GM18502 (cell line): Measurements from ENCODE around the gene RCAN2.

ENCODE experiments used
- ATAC-seq: cut with Tn5 transposase; IDR thresholded peaks from one replicate; pipeline ENCODE4 v1.9.1; 2021; ENCODE audit warnings: mild to moderate bottlenecking; ENCODE audit not compliant: unreplicated experiment, poor library complexity

Gene RCAN2

GRCh38 chr6:46491201-46491627 lies at the start of gene RCAN2:
TSS of gene RCAN2 (minus strand) at chr6:46491449.
- peak; percentile 72 for ATAC-seq

DNA sequence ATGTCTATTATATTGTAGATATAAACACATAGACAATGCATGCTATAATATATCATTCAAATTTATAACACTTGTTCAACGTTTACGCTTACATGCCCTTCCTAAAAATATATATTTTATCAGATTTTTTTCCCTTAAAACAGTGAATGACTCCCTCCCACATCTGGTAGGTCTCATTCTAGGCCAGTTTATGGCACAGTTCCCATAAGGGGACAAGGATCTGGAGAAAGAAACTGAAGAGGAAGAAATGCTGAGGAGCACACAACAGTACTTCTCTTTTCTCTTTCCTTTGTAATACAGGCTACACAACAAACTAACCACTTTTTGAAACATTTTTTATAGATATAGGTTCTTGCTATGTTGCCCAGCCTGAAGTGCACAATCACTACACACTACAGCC lies 48.6 kb upstream of the RCAN2 start:
- ATAC-seq = no peak

DNA sequence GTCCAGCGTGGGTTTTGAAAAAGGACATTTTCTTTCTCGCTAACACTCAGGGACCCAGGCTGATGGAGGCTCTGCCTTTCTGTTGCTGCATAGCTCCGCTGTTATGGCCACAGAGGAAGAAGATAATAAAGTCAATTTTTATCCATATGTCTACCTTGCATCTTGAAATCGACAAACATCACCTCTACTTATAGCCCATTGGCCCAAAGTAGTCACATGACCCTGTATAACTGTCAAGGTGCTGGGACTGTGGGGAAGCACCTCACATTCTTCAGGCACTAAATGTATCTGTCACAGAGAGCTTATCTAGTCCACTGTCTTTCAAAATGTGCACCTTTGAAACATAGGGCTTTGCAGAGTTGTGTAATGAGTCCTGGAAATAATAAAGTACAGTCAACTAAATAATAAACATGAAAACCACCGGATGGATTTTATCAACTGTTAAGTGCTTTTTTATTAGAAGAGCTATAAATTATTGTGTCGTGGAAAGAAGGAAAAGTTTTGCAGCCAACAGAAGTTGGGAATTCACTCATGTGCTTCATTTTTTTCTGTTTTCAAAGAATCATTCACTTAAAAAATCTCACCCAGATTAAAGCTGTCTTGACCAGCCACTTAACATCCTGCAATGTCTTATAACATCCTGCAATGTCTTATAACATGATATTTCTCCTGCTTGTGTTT lies 47.7 kb upstream of the RCAN2 start:
- ATAC-seq = no peak

DNA sequence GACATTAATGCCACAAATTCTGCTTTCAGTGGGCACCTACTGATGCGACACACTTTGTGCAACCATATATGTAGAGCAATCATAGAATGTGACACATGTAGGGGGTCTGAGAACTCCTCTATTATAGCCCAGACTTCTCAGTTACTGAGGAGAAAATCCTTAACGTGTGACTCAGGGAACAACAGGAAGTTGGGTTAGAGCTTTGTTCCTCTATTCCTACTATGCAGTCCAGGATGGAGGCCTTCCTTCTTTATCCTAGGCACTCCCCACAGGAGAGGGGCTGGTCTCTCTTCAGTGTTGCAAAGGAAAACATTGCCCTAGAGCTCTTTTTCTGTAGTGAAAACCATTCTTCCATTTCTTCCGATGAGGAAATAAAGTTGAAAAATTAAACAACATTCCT lies 39.6 kb upstream of the RCAN2 start:
- no peak for ATAC-seq

GRCh38 chr6:46528961-46529750 lies 37.9 kb upstream of the RCAN2 start:
- ATAC-seq = no peak

DNA sequence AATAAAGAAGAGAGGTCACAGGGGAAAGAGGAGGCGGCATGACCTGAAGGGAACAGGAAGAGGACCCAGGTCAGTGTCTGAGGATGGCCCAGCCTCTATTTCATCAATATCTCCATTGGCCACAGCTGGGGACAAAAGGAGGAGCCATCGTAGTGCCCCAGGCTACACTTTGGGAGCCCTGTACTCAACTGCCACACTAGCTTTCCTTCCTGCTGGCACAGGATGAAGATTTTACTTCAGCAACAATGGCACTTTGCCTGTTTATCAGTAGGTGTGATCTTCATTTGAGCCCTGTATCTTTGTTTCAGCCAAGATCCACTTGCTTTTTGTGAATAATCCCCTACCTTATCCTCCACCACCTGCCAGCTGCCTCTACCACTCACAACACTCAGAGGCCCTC lies 35.4 kb upstream of the RCAN2 start:
- ATAC-seq = no peak

DNA sequence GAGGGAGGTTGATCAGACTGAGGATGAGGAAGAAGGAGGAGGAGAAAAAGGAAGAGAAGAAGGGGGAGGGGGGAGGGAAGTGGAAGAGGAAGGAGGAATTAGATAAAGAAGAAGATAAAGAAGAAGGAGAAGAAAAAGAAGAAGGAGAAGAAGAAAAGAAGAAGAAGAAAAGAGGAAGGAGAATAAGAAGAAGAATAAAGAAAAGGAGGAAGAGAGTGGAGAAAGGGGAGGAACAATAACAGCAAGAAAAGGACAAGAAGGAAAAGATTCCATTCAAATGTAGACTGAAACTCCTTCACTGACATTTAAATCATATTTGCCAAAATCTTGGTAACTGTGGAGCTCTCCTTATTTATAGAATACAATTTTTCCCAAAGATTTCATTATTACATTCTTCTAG lies 34.3 kb upstream of the RCAN2 start:
- ATAC-seq = no peak

- no peak for ATAC-seq
These were observed 30.3 kb upstream of the RCAN2 start for GRCh38 chr6:46521464-46521971.

GRCh38 chr6:46517202-46517601 lies 26.0 kb upstream of the RCAN2 start:
- ATAC-seq = no peak

DNA sequence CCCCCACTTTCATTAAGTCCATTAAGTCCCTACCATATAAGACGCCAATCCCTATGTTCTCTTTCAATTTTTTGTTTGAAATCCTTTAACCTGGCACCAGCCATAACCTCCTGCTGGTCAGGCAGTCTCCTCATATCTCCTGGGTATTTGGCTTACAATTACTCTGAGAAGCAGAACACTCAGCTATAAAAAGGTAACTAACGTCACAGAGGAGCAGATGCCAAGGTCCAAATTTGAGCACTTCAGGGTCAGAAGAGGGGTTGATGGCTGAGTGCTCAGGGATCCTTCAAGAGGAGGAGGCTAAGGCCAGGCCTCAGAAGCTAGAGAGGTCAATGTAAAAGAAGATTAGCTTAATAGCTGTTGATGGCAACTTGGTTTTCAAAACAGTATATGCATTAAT lies 22.3 kb upstream of the RCAN2 start:
- ATAC-seq = no peak

- ATAC-seq = no peak
These were observed 20.1 kb upstream of the RCAN2 start for GRCh38 chr6:46511320-46511719.

- ATAC-seq = no peak
These were observed 19.4 kb upstream of the RCAN2 start for GRCh38 chr6:46510651-46511050.

DNA sequence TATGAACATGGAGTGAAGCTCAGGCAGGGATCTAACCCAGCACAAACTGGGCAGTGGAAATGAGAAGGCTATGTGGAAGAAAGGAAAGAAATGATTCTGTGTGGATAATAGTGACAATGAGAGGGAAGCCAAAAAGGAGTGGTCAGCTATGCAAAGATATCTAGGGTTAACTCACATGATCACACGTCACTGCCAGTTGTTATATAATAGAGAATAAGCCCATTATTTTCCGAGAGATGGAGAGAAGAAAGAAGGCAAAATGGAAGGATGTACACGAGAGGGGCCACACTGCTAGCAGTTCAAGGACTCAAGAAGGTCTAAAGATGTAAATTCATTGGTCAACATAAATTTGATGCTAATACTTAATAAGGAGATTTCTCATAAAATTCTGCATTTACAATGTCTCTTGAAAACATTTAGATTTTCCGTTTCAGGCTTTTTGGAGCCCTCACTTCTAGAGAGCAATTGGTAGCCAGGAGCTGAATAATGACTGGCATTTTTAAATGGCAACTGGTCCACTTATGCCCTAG lies 18.8 kb upstream of the RCAN2 start:
- ATAC-seq = no peak

GRCh38 chr6:46509063-46509462 lies 17.8 kb upstream of the RCAN2 start:
- ATAC-seq = no peak

DNA sequence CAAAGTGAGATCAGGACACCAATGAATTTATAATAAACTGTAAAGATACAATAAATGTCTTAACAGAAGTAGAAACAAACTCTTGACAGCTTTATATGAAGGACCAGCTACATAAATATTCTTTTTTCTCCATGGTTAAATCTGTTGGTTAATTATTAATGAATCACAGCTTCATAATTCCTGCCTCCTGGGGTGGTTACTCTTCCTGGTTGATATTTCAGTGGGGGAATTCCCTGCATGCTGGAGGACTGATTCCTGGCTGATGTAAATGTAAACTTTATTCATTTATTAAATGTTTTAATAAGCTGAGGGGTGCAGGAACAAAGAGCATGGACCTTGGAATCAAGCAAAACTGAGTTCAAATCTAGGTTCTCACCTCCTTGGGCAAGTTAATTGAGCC lies 16.2 kb upstream of the RCAN2 start:
- no peak for ATAC-seq

DNA sequence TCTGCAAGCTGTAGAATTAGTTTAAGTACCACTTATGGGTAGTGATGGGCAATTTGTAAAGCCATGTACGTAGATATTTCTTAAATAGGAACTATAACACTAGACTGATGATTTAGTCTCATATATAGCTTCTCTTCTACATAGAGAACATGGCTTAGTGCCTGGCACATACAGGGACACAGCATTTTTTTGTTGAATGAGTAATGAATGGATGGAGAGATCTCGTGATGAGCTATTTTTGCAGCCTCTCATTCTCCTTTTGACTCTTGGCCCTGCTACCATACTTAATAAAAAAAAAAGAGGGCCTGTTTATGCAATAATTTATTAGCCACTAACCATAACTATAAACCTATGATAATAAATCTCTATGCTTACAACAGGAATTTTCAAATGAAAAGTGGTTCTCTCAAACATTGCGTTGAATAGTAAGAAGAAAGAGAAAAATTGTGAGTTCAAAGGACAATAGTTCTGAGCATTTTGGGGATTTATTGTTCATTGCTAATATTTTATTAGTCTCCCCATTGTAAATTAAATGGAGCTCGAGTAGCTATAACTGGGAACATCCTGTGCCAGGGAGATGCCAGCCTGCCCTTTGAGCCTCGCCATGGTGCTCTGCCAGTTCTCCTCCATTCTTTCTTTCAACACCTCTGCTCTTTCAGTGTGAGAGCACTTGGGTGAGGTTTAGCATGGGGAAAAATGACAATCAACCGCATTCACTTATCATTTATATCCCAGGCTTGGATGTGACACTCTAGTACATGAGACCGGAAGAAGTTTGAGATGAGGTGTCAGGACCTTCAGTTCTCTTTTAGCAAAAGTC lies 14.7 kb upstream of the RCAN2 start:
- no peak for ATAC-seq

GRCh38 chr6:46504242-46504641 lies 13.0 kb upstream of the RCAN2 start:
- no peak for ATAC-seq

- ATAC-seq = no peak
These were observed 11.4 kb upstream of the RCAN2 start for GRCh38 chr6:46502486-46503119.

- no peak for ATAC-seq
These were observed 10.2 kb upstream of the RCAN2 start for GRCh38 chr6:46501136-46502089.
